DMS153 treated with DMSO at 0.1 percent for 48 hours (cell line): ENCODE data around the gene GNB3.

Experiments
- DNase-seq: peaks from one replicate; lab custom pipeline; 2025; ENCODE audit not compliant: unreplicated experiment; lab: John Stamatoyannopoulos, UW

Gene GNB3

GRCh38 chr12:6840761-6841515 is at the start of gene GNB3:
Gene GNB3 (plus strand): TSS chr12:6840925. CDS start chr12:6841288, 363 bp downstream.
- DNase-seq: no peak

GRCh38 chr12:6791931-6792520 is 48.7 kb upstream of the GNB3 start:
- no peak for DNase-seq

- no peak for DNase-seq
Observed at GRCh38 chr12:6792522-6793201, 48.1 kb upstream of the GNB3 start.

GRCh38 chr12:6795088-6795487 is 45.6 kb upstream of the GNB3 start:
- DNase-seq: no peak

GRCh38 chr12:6796576-6796975 is 44.1 kb upstream of the GNB3 start:
- no peak for DNase-seq

- DNase-seq: no peak
Observed at GRCh38 chr12:6799147-6799546, 41.6 kb upstream of the GNB3 start.

- no peak for DNase-seq
Observed at GRCh38 chr12:6807170-6807569, 33.6 kb upstream of the GNB3 start.

GRCh38 chr12:6809056-6809455 is 31.7 kb upstream of the GNB3 start:
- DNase-seq: no peak

- no peak for DNase-seq
Observed at GRCh38 chr12:6810758-6811157, 30.0 kb upstream of the GNB3 start.

GRCh38 chr12:6813363-6813762 is 27.4 kb upstream of the GNB3 start:
- DNase-seq: no peak

- DNase-seq: no peak
Observed at GRCh38 chr12:6816598-6816997, 24.1 kb upstream of the GNB3 start.

- no peak for DNase-seq
Observed at GRCh38 chr12:6817098-6817497, 23.6 kb upstream of the GNB3 start.

GRCh38 chr12:6817662-6818157 is 23.0 kb upstream of the GNB3 start:
- no peak for DNase-seq

- DNase-seq: no peak
Observed at GRCh38 chr12:6818222-6818621, 22.5 kb upstream of the GNB3 start.

- no peak for DNase-seq
Observed at GRCh38 chr12:6818645-6819044, 22.1 kb upstream of the GNB3 start.

- no peak for DNase-seq
Observed at GRCh38 chr12:6819106-6820030, 21.4 kb upstream of the GNB3 start.

GRCh38 chr12:6820166-6820565 is 20.6 kb upstream of the GNB3 start:
- DNase-seq: no peak

GRCh38 chr12:6821591-6822425 is 18.9 kb upstream of the GNB3 start, which contains the start of gene GPR162:
Gene GPR162 (plus strand): TSS chr12:6821821. CDS start chr12:6823899, 2,078 bp downstream.
- no peak for DNase-seq

- no peak for DNase-seq
Observed at GRCh38 chr12:6822426-6823135, 18.1 kb upstream of the GNB3 start.
